ENCODE data around the gene OSBP. TPM values are rescaled to one million over a fixed set of nuclear protein-coding genes. Genes with fewer than 3 reads are reported as not detected.

The OSBP gene
- polyA plus RNA-seq, 3 donors = 9.8 to 15.3 (median 11.9) TPM

DNA sequence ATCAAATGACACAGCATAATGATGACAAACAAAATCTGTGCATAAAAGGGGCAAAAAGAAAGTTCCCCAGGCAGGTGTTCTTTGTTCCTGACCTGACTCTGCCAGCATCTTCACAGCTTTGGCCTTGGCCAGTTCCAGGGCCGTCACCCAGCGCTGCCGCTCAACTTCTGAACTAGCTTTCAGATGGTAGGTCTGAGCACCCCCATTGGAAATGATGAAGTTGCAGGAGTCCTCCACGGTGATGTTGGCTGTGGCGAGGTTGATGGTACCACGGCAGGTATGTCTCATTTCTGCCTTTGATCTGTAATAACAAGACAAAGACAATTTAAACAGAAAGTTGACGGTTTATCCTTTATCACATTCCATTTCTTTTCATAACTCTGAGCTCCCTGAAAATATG, 5.3 kb downstream of the OSBP start:
- no peak overlapping the region for H3K27ac Mint-ChIP-seq
- H3K36me3 ChIP-seq (replicated peaks in 1 of 2; ENCODE audit: control insufficient read depth in 1 of 2, insufficient read depth in 2 of 2, low read length in 2 of 2) = peaks cover 53 to 77% of the 10 kb centered on the region in 2 donors
- no peaks in the 10 kb centered on the region for H3K9me3 ChIP-seq (replicated peaks in 1 of 2; ENCODE audit: control insufficient read depth in 1 of 2, insufficient read depth in 1 of 2, low read length in 2 of 2)
- no peak overlapping the region for H3K4me3 Mint-ChIP-seq
- peaks cover 0 to 3% (median 2%) of the 10 kb centered on the region in 3 donors for H3K27me3 Mint-ChIP-seq (ENCODE audit: low read depth in 3 of 3)
- no peak overlapping the region for H3K4me3 ChIP-seq (replicated peaks in 1 of 3; ENCODE audit: low read depth in 2 of 3, low read length in 3 of 3)
- H3K4me1 Mint-ChIP-seq = peaks cover 33% of the 10 kb centered on the region
- H3K9me3 Mint-ChIP-seq = no peaks in the 10 kb centered on the region
- WGBS (ENCODE audit: insufficient coverage) = 95% methylated on average over 4 of the region's 7 CpGs
- intact Hi-C loops (cut with micrococcal nuclease) = no loop called here
- H3K27ac ChIP-seq (ENCODE audit: low read depth in 1 of 2, low read length in 2 of 2) = no peak overlapping the region
- peaks cover 18 to 26% of the 10 kb centered on the region in 2 donors for H3K4me1 ChIP-seq (ENCODE audit: control insufficient read depth in 1 of 2, insufficient read depth in 2 of 2, low read length in 2 of 2)
- peaks cover 58% of the 10 kb centered on the region for H4K20me1 ChIP-seq (ENCODE audit: insufficient read depth, low read length)
- peaks cover 54 to 63% of the 10 kb centered on the region in 2 donors for H3K36me3 Mint-ChIP-seq
- H2AFZ ChIP-seq (ENCODE audit: insufficient read depth, low read depth, low read length, poor library complexity, severe bottlenecking) = no peak overlapping the region
- peaks cover 76% of the 10 kb centered on the region for H3K79me2 ChIP-seq (ENCODE audit: insufficient read depth, low read length)
- H3K27me3 ChIP-seq (ENCODE audit: control insufficient read depth in 2 of 2, insufficient read depth in 2 of 2, low read length in 2 of 2) = no peaks in the 10 kb centered on the region
- TF ChIP-seq, protein P1, sequence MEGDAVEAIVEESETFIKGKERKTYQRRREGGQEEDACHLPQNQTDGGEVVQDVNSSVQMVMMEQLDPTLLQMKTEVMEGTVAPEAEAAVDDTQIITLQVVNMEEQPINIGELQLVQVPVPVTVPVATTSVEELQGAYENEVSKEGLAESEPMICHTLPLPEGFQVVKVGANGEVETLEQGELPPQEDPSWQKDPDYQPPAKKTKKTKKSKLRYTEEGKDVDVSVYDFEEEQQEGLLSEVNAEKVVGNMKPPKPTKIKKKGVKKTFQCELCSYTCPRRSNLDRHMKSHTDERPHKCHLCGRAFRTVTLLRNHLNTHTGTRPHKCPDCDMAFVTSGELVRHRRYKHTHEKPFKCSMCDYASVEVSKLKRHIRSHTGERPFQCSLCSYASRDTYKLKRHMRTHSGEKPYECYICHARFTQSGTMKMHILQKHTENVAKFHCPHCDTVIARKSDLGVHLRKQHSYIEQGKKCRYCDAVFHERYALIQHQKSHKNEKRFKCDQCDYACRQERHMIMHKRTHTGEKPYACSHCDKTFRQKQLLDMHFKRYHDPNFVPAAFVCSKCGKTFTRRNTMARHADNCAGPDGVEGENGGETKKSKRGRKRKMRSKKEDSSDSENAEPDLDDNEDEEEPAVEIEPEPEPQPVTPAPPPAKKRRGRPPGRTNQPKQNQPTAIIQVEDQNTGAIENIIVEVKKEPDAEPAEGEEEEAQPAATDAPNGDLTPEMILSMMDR (IDR thresholded peaks at IDR 0.05) = no peak
- no peak overlapping the region for H3K9ac ChIP-seq (ENCODE audit: insufficient read depth, low read length, poor library complexity, severe bottlenecking)
- no peak overlapping the region for H3K4me2 ChIP-seq (replicated peaks; ENCODE audit: extremely low read depth, low read length, poor library complexity, severe bottlenecking)
- DNase-seq = no peak

- Mint-ChIP-seq H3K27me3 (ENCODE audit: low read depth in 3 of 3) (peaks cover 0 to 2% (median 0%) of the 10 kb centered on the region in 3 donors), H3K4me1 (peaks cover 12% of the 10 kb centered on the region), H3K27ac (no peak overlapping the region), H3K9me3 (no peaks in the 10 kb centered on the region), H3K36me3 (peaks cover 73 to 78% of the 10 kb centered on the region in 2 donors), H3K4me3 (no peak overlapping the region)
- Histone ChIP-seq H3K36me3 (replicated peaks in 1 of 2; ENCODE audit: control insufficient read depth in 1 of 2, insufficient read depth in 2 of 2, low read length in 2 of 2) (peaks cover 74 to 96% of the 10 kb centered on the region in 2 donors), H3K79me2 (ENCODE audit: insufficient read depth, low read length) (peaks cover 52% of the 10 kb centered on the region), H3K27me3 (ENCODE audit: control insufficient read depth in 2 of 2, insufficient read depth in 2 of 2, low read length in 2 of 2) (no peaks in the 10 kb centered on the region), H3K4me1 (ENCODE audit: control insufficient read depth in 1 of 2, insufficient read depth in 2 of 2, low read length in 2 of 2) (peaks cover under 1 to 3% of the 10 kb centered on the region in 2 donors), H3K4me2 (replicated peaks; ENCODE audit: extremely low read depth, low read length, poor library complexity, severe bottlenecking) (no peak overlapping the region), H4K20me1 (ENCODE audit: insufficient read depth, low read length) (peaks cover 65% of the 10 kb centered on the region), H3K27ac (ENCODE audit: low read depth in 1 of 2, low read length in 2 of 2) (no peak overlapping the region), H3K9me3 (replicated peaks in 1 of 2; ENCODE audit: control insufficient read depth in 1 of 2, insufficient read depth in 1 of 2, low read length in 2 of 2) (no peaks in the 10 kb centered on the region), H3K9ac (ENCODE audit: insufficient read depth, low read length, poor library complexity, severe bottlenecking) (no peak overlapping the region), H2AFZ (ENCODE audit: insufficient read depth, low read depth, low read length, poor library complexity, severe bottlenecking) (no peak overlapping the region), H3K4me3 (replicated peaks in 1 of 3; ENCODE audit: low read depth in 2 of 3, low read length in 3 of 3) (no peak overlapping the region)
- TF ChIP-seq, protein P1 (IDR thresholded peaks at IDR 0.05) = no peak
- no peak for DNase-seq
- WGBS (ENCODE audit: insufficient coverage) = no CpG with 5 or more reads among the region's 6 CpGs
- intact Hi-C loops (cut with micrococcal nuclease) = no loop called here
Observed at GRCh38 chr11:59607703-59608454, 7.7 kb downstream of the OSBP start.

All from CD14-positive monocyte (primary cell).